Upper lobe of left lung (tissue), 4 donors: ENCODE measurements around the gene PARP3.

Experiments
- EP300 ChIP-seq, 4 donors: sonication (generic); formaldehyde crosslinking; IDR thresholded peaks; one replicate each; pipeline ENCODE4 v1.5.1; 2017; ENCODE audit warnings: antibody characterized with exemption in 4 of 4, control low read depth in 2 of 4
- POLR2A ChIP-seq, 4 donors: fragments of 450-650 bp; IDR thresholded peaks; one replicate each; pipeline ENCODE4 v1.5.1; 2016 to 2017; ENCODE audit warnings: antibody characterized with exemption in 4 of 4, mild to moderate bottlenecking in 2 of 4
- TF ChIP-seq, protein P1 (sequence below), 6 experiments: fragments of 450-650 bp in 4 of 6; fragments of 200-600 bp in 2 of 6; sonication (generic) in 2 of 6; IDR thresholded peaks; one replicate each; pipeline ENCODE4 v1.5.1; 2016 to 2019; ENCODE audit warnings: antibody characterized with exemption in 6 of 6

DNA sequence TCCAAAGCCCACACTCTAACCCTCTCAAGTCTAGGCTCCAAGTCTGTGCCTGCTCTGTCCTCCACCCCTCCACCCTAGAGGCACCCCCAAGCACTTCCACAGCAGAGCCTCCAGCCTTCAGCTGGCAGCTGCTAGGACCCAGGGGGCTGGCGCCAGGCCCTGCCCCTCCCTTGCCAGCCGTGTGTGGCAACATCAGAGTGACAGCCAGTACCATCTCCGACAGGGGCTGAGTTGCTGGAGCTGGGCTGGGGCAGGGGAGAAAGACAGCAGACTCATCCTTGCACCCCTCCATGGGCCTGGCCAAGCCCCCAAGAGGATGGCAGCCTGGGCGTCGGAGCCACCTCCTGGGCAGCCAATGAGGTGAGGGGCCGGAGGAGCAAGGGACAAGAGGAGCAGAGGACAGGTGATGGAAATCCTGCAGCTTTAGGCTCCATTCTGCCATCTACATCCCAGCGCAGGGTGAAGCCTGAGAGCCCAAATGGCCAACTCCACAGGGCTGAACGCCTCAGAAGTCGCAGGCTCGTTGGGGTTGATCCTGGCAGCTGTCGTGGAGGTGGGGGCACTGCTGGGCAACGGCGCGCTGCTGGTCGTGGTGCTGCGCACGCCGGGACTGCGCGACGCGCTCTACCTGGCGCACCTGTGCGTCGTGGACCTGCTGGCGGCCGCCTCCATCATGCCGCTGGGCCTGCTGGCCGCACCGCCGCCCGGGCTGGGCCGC lies 13.2 kb downstream of the PARP3 start, which contains the start of gene GPR62:
- TF ChIP-seq, protein P1, sequence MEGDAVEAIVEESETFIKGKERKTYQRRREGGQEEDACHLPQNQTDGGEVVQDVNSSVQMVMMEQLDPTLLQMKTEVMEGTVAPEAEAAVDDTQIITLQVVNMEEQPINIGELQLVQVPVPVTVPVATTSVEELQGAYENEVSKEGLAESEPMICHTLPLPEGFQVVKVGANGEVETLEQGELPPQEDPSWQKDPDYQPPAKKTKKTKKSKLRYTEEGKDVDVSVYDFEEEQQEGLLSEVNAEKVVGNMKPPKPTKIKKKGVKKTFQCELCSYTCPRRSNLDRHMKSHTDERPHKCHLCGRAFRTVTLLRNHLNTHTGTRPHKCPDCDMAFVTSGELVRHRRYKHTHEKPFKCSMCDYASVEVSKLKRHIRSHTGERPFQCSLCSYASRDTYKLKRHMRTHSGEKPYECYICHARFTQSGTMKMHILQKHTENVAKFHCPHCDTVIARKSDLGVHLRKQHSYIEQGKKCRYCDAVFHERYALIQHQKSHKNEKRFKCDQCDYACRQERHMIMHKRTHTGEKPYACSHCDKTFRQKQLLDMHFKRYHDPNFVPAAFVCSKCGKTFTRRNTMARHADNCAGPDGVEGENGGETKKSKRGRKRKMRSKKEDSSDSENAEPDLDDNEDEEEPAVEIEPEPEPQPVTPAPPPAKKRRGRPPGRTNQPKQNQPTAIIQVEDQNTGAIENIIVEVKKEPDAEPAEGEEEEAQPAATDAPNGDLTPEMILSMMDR (IDR thresholded peaks at IDR 0.05), result no peak
- no peak for TF ChIP-seq POLR2A (IDR thresholded peaks at IDR 0.05)
- no peak for TF ChIP-seq EP300 (IDR thresholded peaks at IDR 0.05)
